GM20431 (cell line): ENCODE measurements around the gene GRK5.

Experiments used
- in situ Hi-C: fragments of 300-500 bp; cut with MseI, MboI; formaldehyde crosslinking; loops from one replicate; pipeline ENCODE4 v1.15.0; 2020; ENCODE audit warnings: low sequenced_read_pairs; ENCODE audit not compliant: unreplicated experiment

The GRK5 gene

GRCh38 chr10:119308551-119309422 lies 101.4 kb downstream of the GRK5 start:
- in situ Hi-C loops = no loop called here

- in situ Hi-C loops = no loop called here
These were observed 102.0 kb downstream of the GRK5 start for GRCh38 chr10:119309423-119309770.

- in situ Hi-C loops = no loop called here
These were observed 103.4 kb downstream of the GRK5 start for GRCh38 chr10:119310806-119311205.

- in situ Hi-C loops = no loop called here
These were observed 104.9 kb downstream of the GRK5 start for GRCh38 chr10:119312241-119312640.

GRCh38 chr10:119313024-119313423 lies 105.7 kb downstream of the GRK5 start:
- in situ Hi-C loops = no loop called here

- in situ Hi-C loops = no loop called here
These were observed 106.3 kb downstream of the GRK5 start for GRCh38 chr10:119313644-119314043.

- in situ Hi-C loops = no loop called here
These were observed 106.7 kb downstream of the GRK5 start for GRCh38 chr10:119314061-119314460.

GRCh38 chr10:119314486-119314885 lies 107.1 kb downstream of the GRK5 start:
- in situ Hi-C loops = no loop called here

- in situ Hi-C loops = no loop called here
These were observed 108.0 kb downstream of the GRK5 start for GRCh38 chr10:119315128-119316001.

- in situ Hi-C loops = no loop called here
These were observed 108.6 kb downstream of the GRK5 start for GRCh38 chr10:119316002-119316358.

GRCh38 chr10:119316729-119317097 lies 109.3 kb downstream of the GRK5 start:
- in situ Hi-C loops = no loop called here

- in situ Hi-C loops = no loop called here
These were observed 111.2 kb downstream of the GRK5 start for GRCh38 chr10:119318411-119319160.

- in situ Hi-C loops = no loop called here
These were observed 112.0 kb downstream of the GRK5 start for GRCh38 chr10:119319161-119319919.

GRCh38 chr10:119319920-119320258 lies 112.5 kb downstream of the GRK5 start:
- in situ Hi-C loops = no loop called here

- in situ Hi-C loops = no loop called here
These were observed 113.6 kb downstream of the GRK5 start for GRCh38 chr10:119320981-119321380.

GRCh38 chr10:119323085-119324016 lies 116.0 kb downstream of the GRK5 start:
- in situ Hi-C loops = no loop called here

GRCh38 chr10:119325131-119325530 lies 117.8 kb downstream of the GRK5 start:
- in situ Hi-C loops = no loop called here

- in situ Hi-C loops = no loop called here
These were observed 118.8 kb downstream of the GRK5 start for GRCh38 chr10:119326167-119326566.
